ENCODE measurements around the gene TBX10.
"Not testable (repeated sequence)": the region's sequence is repeated elsewhere in the genome, so short reads cannot be mapped to it uniquely, and the experiment has no call there.

TBX10 gene

GRCh38 chr11:67640758-67641337 lies 1.3 kb upstream of the TBX10 start:
- no peaks in the 10 kb centered on the region for H3K9me3 ChIP-seq (ENCODE audit: control insufficient read depth in 1 of 2, low read length in 2 of 2)

GRCh38 chr11:67640021-67640757 lies 626 bp upstream of the TBX10 start:
- H3K4me1 ChIP-seq (ENCODE audit: control insufficient read depth in 1 of 2, insufficient read depth in 2 of 2, low read length in 2 of 2) = no peaks in the 10 kb centered on the region
- H3K36me3 ChIP-seq (ENCODE audit: control insufficient read depth in 1 of 2, insufficient read depth in 2 of 2, low read length in 2 of 2) = no peaks in the 10 kb centered on the region
- peaks cover 4% of the 10 kb centered on the region for H3K27me3 ChIP-seq (ENCODE audit: low read depth, low read length)
- no peak overlapping the region for H3K4me3 ChIP-seq (ENCODE audit: low read depth in 1 of 2, low read length in 2 of 2)
- no peaks in the 10 kb centered on the region for H3K9me3 ChIP-seq (ENCODE audit: control insufficient read depth in 1 of 2, low read length in 2 of 2)
- H3K27ac ChIP-seq (ENCODE audit: low read length) = no peak overlapping the region

More at GRCh38 chr11:67640758-67641337, 1.3 kb upstream of the TBX10 start:
- Histone ChIP-seq H3K36me3 (ENCODE audit: control insufficient read depth in 1 of 2, insufficient read depth in 2 of 2, low read length in 2 of 2) (no peaks in the 10 kb centered on the region), H3K27me3 (ENCODE audit: low read depth, low read length) (peaks cover 4% of the 10 kb centered on the region), H3K27ac (ENCODE audit: low read length) (no peak overlapping the region), H3K4me1 (ENCODE audit: control insufficient read depth in 1 of 2, insufficient read depth in 2 of 2, low read length in 2 of 2) (no peaks in the 10 kb centered on the region), H3K4me3 (ENCODE audit: low read depth in 1 of 2, low read length in 2 of 2) (no peak overlapping the region)

DNA sequence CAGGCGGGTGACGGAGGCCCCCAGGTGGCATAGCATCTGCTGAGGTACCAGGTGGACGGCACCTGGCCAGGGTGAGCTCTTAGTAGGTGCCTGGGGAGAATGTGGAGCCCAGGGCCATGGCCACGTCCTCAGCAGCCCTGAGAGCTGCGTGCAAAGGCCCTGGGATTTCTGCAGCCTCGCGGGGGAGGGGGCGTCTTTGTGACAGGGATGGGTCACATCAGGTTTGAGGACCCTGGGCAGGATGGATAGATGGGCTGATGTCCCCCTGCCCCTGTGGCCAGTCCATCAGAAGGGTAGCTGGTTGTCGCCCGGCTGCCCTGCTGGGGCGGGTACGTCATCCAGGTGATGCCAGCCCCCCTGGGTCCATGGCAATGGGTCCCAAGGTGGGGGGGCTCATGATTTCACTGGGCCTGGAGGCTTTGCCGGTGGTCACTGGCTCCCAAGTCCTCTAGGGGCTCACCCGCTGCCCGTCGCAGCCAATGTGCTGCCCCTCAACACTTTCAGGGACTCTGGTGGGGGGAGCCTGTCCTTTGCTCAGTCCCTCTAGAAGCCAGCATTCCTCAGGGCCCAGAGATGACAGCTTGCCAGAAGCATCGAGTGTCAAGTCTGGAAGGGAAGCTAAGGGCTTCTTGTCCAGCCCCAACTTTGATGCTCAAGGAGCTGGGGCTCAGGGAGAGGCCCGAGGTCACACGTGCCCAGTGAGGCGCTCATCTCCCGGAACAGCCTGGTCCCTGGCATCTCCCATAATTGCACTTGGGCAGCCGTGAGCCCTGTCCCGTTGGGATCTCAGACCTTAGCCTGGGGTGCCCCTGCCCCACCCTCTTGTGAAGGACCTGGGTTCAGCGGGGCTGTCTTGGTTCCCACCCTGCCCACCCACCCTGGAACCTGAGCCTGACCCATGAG lies 777 bp downstream of the TBX10 start:
- H3K27ac ChIP-seq (ENCODE audit: low read length) = no peak overlapping the region
- H3K36me3 ChIP-seq (ENCODE audit: control insufficient read depth in 1 of 2, insufficient read depth in 2 of 2, low read length in 2 of 2) = no peaks in the 10 kb centered on the region
- H3K4me3 ChIP-seq (ENCODE audit: low read depth in 1 of 2, low read length in 2 of 2) = no peak overlapping the region
- no peaks in the 10 kb centered on the region for H3K9me3 ChIP-seq (ENCODE audit: control insufficient read depth in 1 of 2, low read length in 2 of 2)
- peaks cover 4% of the 10 kb centered on the region for H3K27me3 ChIP-seq (ENCODE audit: low read depth, low read length)
- H3K4me1 ChIP-seq (ENCODE audit: control insufficient read depth in 1 of 2, insufficient read depth in 2 of 2, low read length in 2 of 2) = no peaks in the 10 kb centered on the region

GRCh38 chr11:67637441-67637840 lies 2.1 kb downstream of the TBX10 start:
- H3K4me1 ChIP-seq (ENCODE audit: control insufficient read depth in 1 of 2, insufficient read depth in 2 of 2, low read length in 2 of 2); H3K4me3 ChIP-seq (ENCODE audit: low read depth in 1 of 2, low read length in 2 of 2); H3K36me3 ChIP-seq (ENCODE audit: control insufficient read depth in 1 of 2, insufficient read depth in 2 of 2, low read length in 2 of 2); H3K27ac ChIP-seq (ENCODE audit: low read length); H3K27me3 ChIP-seq (ENCODE audit: low read depth, low read length); H3K9me3 ChIP-seq (ENCODE audit: control insufficient read depth in 1 of 2, low read length in 2 of 2): not testable (repeated sequence)

GRCh38 chr11:67636962-67637361 lies 2.6 kb downstream of the TBX10 start:
- H3K36me3 ChIP-seq (ENCODE audit: control insufficient read depth in 1 of 2, insufficient read depth in 2 of 2, low read length in 2 of 2) = no peaks in the 10 kb centered on the region
- H3K27me3 ChIP-seq (ENCODE audit: low read depth, low read length) = peaks cover 4% of the 10 kb centered on the region
- H3K9me3 ChIP-seq (ENCODE audit: control insufficient read depth in 1 of 2, low read length in 2 of 2) = no peaks in the 10 kb centered on the region
- H3K27ac ChIP-seq (ENCODE audit: low read length) = no peak overlapping the region
- no peak overlapping the region for H3K4me3 ChIP-seq (ENCODE audit: low read depth in 1 of 2, low read length in 2 of 2)
- H3K4me1 ChIP-seq (ENCODE audit: control insufficient read depth in 1 of 2, insufficient read depth in 2 of 2, low read length in 2 of 2) = no peaks in the 10 kb centered on the region

GRCh38 chr11:67635231-67635521 lies 4.4 kb downstream of the TBX10 start:
- Histone ChIP-seq H3K27me3 (ENCODE audit: low read depth, low read length) (peaks cover 4% of the 10 kb centered on the region), H3K36me3 (ENCODE audit: control insufficient read depth in 1 of 2, insufficient read depth in 2 of 2, low read length in 2 of 2) (no peaks in the 10 kb centered on the region), H3K4me1 (ENCODE audit: control insufficient read depth in 1 of 2, insufficient read depth in 2 of 2, low read length in 2 of 2) (peaks cover 6 to 8% of the 10 kb centered on the region in 2 donors), H3K27ac (ENCODE audit: low read length) (no peak overlapping the region), H3K9me3 (ENCODE audit: control insufficient read depth in 1 of 2, low read length in 2 of 2) (no peaks in the 10 kb centered on the region), H3K4me3 (ENCODE audit: low read depth in 1 of 2, low read length in 2 of 2) (no peak overlapping the region)

GRCh38 chr11:67634366-67635230 lies 5.0 kb downstream of the TBX10 start:
- H3K36me3 ChIP-seq (ENCODE audit: control insufficient read depth in 1 of 2, insufficient read depth in 2 of 2, low read length in 2 of 2) = no peaks in the 10 kb centered on the region
- H3K4me3 ChIP-seq (ENCODE audit: low read depth in 1 of 2, low read length in 2 of 2) = no peak overlapping the region
- peaks cover 6 to 8% of the 10 kb centered on the region in 2 donors for H3K4me1 ChIP-seq (ENCODE audit: control insufficient read depth in 1 of 2, insufficient read depth in 2 of 2, low read length in 2 of 2)
- H3K27me3 ChIP-seq (ENCODE audit: low read depth, low read length) = peaks cover 1% of the 10 kb centered on the region
- H3K27ac ChIP-seq (ENCODE audit: low read length) = no peak overlapping the region
- H3K9me3 ChIP-seq (ENCODE audit: control insufficient read depth in 1 of 2, low read length in 2 of 2) = no peaks in the 10 kb centered on the region

GRCh38 chr11:67633758-67634365 lies 5.7 kb downstream of the TBX10 start:
- Histone ChIP-seq H3K4me1 (ENCODE audit: control insufficient read depth in 1 of 2, insufficient read depth in 2 of 2, low read length in 2 of 2) (peaks cover 6 to 8% of the 10 kb centered on the region in 2 donors), H3K9me3 (ENCODE audit: control insufficient read depth in 1 of 2, low read length in 2 of 2) (no peaks in the 10 kb centered on the region), H3K36me3 (ENCODE audit: control insufficient read depth in 1 of 2, insufficient read depth in 2 of 2, low read length in 2 of 2) (no peaks in the 10 kb centered on the region), H3K4me3 (ENCODE audit: low read depth in 1 of 2, low read length in 2 of 2) (no peak overlapping the region), H3K27ac (ENCODE audit: low read length) (no peak overlapping the region), H3K27me3 (ENCODE audit: low read depth, low read length) (no peaks in the 10 kb centered on the region)

DNA sequence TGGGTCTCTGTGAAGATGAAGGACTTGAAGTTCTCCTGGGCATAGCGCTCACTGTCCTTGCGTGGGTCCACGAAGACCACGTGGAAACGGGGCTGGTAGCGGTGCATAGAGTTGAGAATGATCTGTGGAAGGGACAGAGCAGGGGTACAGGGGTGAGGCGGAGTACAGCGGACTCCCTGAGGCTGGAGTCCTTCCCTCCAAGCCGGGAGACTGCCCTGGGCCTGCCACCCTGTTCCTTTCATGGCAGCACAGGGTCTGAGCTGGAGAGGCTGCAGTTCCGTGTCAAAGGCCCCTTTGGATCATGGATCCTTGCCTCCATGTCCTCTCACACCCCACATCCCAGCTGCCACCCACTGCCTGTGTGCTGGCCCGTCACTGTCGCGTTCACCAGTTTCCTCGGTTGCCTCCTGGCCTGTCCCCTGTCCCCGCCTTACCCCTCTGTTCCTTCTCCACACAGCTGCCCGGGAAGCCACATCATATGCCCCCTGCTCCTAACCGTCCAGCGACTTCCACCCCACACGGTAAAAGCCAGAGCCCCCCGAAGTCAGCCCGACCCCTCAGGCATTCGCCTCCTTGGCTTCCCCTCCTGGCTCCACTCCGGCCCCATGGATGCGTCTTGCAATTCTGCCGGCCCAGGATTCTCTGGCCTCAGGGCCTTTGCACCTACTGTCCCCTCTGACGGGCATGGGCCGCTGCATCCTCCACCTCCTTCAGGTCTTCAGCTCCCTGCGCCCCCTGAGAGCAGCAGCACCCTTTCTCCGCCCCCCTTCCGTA lies 6.4 kb downstream of the TBX10 start:
- no peaks in the 10 kb centered on the region for H3K9me3 ChIP-seq (ENCODE audit: control insufficient read depth in 1 of 2, low read length in 2 of 2)
- no peaks in the 10 kb centered on the region for H3K36me3 ChIP-seq (ENCODE audit: control insufficient read depth in 1 of 2, insufficient read depth in 2 of 2, low read length in 2 of 2)
- no peak overlapping the region for H3K4me3 ChIP-seq (ENCODE audit: low read depth in 1 of 2, low read length in 2 of 2)
- H3K27me3 ChIP-seq (ENCODE audit: low read depth, low read length) = no peaks in the 10 kb centered on the region
- no peak overlapping the region for H3K27ac ChIP-seq (ENCODE audit: low read length)
- peaks cover 6 to 8% of the 10 kb centered on the region in 2 donors for H3K4me1 ChIP-seq (ENCODE audit: control insufficient read depth in 1 of 2, insufficient read depth in 2 of 2, low read length in 2 of 2)
